ENCODE results near the gene FOXF2. TPM values are rescaled to one million over a fixed set of nuclear protein-coding genes. Genes with fewer than 3 reads are reported as not detected.

FOXF2 gene
- total and polyA plus RNA-seq, 9 donors: 0.05 to 0.18 (median 0.11) TPM; not detected in 5

- no peaks in the 10 kb centered on the region for H3K36me3 ChIP-seq
- no peak overlapping the region for H3K27ac ChIP-seq
- intact Hi-C loops (cut with DNase I): no loop called here
- TF ChIP-seq EP300 (IDR thresholded peaks at IDR 0.05) (no peak), CTCF (IDR thresholded peaks at IDR 0.05) (no peak), POLR2A (IDR thresholded peaks at IDR 0.05) (no peak)
- no peaks in the 10 kb centered on the region for H3K9me3 ChIP-seq
- no peaks in the 10 kb centered on the region for H3K4me1 ChIP-seq (ENCODE audit: insufficient read depth)
- no peak for DNase-seq
- no peaks in the 10 kb centered on the region for H3K27me3 ChIP-seq
- no peak overlapping the region for H3K4me3 ChIP-seq
- whole genome bisulfite sequencing, 3 donors: 29 to 51% (median 31%) methylated on average over 6 of the region's 6 CpGs
Observed at GRCh38 chr6:1435806-1436205, 46.4 kb downstream of the FOXF2 start.

- no peaks in the 10 kb centered on the region for H3K27me3 ChIP-seq
- H3K4me1 ChIP-seq (ENCODE audit: insufficient read depth): no peaks in the 10 kb centered on the region
- TF ChIP-seq CTCF (IDR thresholded peaks at IDR 0.05) (peak in 2 of 3 donors; percentile 36 to 71), EP300 (IDR thresholded peaks at IDR 0.05) (no peak)
- no peak overlapping the region for H3K27ac ChIP-seq
- DNase-seq: peak in 1 of 5 donors; percentile 35
- WGBS, 3 donors: 20 to 26% (median 21%) methylated on average over 18 of the region's 18 CpGs
- intact Hi-C loops (cut with DNase I): no loop called here
- no peaks in the 10 kb centered on the region for H3K36me3 ChIP-seq
- no peak overlapping the region for H3K4me3 ChIP-seq
- H3K9me3 ChIP-seq: no peaks in the 10 kb centered on the region
Observed at GRCh38 chr6:1436334-1437306, 47.2 kb downstream of the FOXF2 start.

- 53 to 61% (median 55%) methylated on average over 21 of the region's 21 CpGs for WGBS, 3 donors
- no peaks in the 10 kb centered on the region for H3K4me1 ChIP-seq (ENCODE audit: insufficient read depth)
- H3K4me3 ChIP-seq: no peak overlapping the region
- H3K27me3 ChIP-seq: no peaks in the 10 kb centered on the region
- no peaks in the 10 kb centered on the region for H3K36me3 ChIP-seq
- no peak overlapping the region for H3K27ac ChIP-seq
- intact Hi-C loops (cut with DNase I): no loop called here
- TF ChIP-seq CTCF (IDR thresholded peaks at IDR 0.05): no peak
- no peak for DNase-seq
- H3K9me3 ChIP-seq: no peaks in the 10 kb centered on the region
Observed at GRCh38 chr6:1437553-1438406, 48.4 kb downstream of the FOXF2 start.

- no peak overlapping the region for H3K27ac ChIP-seq
- H3K9me3 ChIP-seq: no peaks in the 10 kb centered on the region
- 8 to 22% (median 8%) methylated on average over 12 of the region's 12 CpGs for WGBS, 3 donors
- no peaks in the 10 kb centered on the region for H3K36me3 ChIP-seq
- DNase-seq: no peak
- no peaks in the 10 kb centered on the region for H3K27me3 ChIP-seq
- intact Hi-C loops (cut with DNase I): no loop called here
- TF ChIP-seq CTCF (IDR thresholded peaks at IDR 0.05) (no peak), POLR2A (IDR thresholded peaks at IDR 0.05) (no peak), EP300 (IDR thresholded peaks at IDR 0.05) (no peak)
- H3K4me1 ChIP-seq (ENCODE audit: insufficient read depth): no peaks in the 10 kb centered on the region
- H3K4me3 ChIP-seq: no peak overlapping the region
Observed at GRCh38 chr6:1438471-1438881, 49.1 kb downstream of the FOXF2 start.

All from ovary (tissue), 9 donors.